ENCODE results near the gene LAMA3. TPM values are rescaled to one million over a fixed set of nuclear protein-coding genes. Genes with fewer than 3 reads are reported as not detected.

Gene LAMA3
- total and polyA plus RNA-seq, 5 donors: 1.7 to 5.4 (median 4.2) TPM

DNA sequence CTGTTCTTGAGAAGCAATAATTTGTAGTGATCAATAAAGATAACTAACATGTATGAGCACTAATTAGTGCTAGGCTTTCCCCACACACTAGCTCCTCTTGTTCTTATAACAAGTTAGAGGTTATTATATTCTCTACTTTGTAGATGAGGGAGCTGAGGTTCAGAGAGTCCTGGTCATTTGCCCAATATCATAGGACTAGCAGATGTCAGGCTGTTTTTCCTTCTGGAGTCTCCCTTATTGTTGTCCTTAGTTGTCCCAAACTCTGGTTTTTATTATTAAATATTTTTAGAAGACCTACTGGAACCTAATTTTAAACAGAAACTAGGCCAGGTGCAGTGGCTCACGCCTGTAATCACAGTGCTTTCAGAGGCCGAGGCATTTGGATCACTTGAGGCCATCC, 308.8 kb downstream of the LAMA3 start:
- no peaks in the 10 kb centered on the region for H3K27me3 ChIP-seq (ENCODE audit: control insufficient read depth, insufficient read depth)
- ATAC-seq: no peak
- no peaks in the 10 kb centered on the region for H3K4me1 ChIP-seq (ENCODE audit: control insufficient read depth, insufficient read depth, low read length)
- no peak overlapping the region for H3K4me3 ChIP-seq (ENCODE audit: low read length)
- no peak for DNase-seq
- H3K9me3 ChIP-seq (ENCODE audit: control insufficient read depth, low read length): no peaks in the 10 kb centered on the region
- intact Hi-C loops (cut with DNase I): no loop called here
- no peak overlapping the region for H3K27ac ChIP-seq (ENCODE audit: low read length)
- WGBS: 71% methylated on average over 2 of the region's 2 CpGs

DNA sequence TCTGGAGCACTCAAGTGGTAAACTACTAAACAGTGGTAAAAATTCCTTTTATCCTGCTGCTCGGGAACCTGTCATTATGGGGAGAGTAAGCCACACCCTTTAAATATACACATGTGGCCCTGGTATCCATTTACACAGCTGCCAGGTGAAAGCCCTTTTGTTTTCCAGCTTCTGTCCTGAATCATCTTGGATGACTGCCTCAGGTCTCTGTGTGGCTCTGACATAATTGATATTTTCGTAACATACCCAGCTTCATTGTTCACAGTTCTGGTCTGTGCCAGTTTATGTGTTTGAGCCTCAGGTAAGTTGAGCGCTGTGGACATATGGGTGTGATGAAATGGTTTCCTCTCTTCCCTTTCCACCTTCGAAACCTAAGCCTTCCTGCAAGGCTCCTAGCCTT, 309.6 kb downstream of the LAMA3 start:
- intact Hi-C loops (cut with DNase I): no loop called here
- H3K4me1 ChIP-seq (ENCODE audit: control insufficient read depth, insufficient read depth, low read length): no peaks in the 10 kb centered on the region
- no peak overlapping the region for H3K4me3 ChIP-seq (ENCODE audit: low read length)
- H3K27me3 ChIP-seq (ENCODE audit: control insufficient read depth, insufficient read depth): no peaks in the 10 kb centered on the region
- DNase-seq (no peak), ATAC-seq (no peak)
- 45% methylated on average over 4 of the region's 4 CpGs for WGBS
- no peak overlapping the region for H3K27ac ChIP-seq (ENCODE audit: low read length)
- H3K9me3 ChIP-seq (ENCODE audit: control insufficient read depth, low read length): no peaks in the 10 kb centered on the region

DNA sequence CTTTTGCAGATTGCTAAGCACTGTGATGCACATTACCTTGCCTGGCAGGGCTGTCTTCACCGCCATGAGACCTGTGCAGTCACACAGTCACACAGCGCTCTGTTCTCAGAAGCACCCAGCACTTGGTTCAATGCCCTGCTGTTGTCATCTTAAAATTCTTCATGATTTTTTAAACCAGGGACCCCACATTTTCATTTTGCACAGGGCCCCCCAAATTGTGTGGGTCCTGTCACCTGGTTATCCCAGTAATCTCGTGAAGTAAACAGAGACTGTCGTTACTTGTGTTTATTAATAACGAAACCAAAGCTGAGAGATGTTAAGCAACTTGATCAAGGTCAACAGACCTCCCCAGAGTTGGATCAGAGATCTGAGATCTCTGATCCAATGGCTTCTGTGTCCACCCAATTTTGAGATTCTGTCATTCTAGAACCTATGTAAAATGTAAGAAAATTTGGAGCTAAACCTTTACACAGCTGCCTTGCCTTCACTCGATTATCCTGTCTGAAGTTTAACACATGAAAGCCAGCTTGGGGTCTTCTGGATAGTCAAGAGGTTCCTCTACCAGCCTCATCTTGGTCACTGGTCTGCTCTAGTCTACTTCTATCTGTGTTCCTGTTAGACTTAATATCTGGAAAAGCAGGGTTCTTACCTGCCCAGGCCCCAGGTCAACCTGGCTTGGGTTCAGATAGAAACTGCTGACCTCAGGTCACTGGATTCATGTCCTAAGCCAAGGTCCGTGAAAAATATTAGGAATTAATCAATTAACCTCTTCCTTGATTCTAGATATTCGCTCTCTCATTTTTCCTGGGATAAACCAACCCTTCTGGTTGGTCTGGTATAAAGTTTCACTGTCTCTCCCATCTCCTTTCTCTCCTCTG, 311.6 kb downstream of the LAMA3 start:
- DNase-seq: no peak
- no peaks in the 10 kb centered on the region for H3K4me1 ChIP-seq (ENCODE audit: control insufficient read depth, insufficient read depth, low read length)
- H3K4me3 ChIP-seq (ENCODE audit: low read length): no peak overlapping the region
- no peak overlapping the region for H3K27ac ChIP-seq (ENCODE audit: low read length)
- 93% methylated on average over 8 of the region's 8 CpGs for WGBS
- no peaks in the 10 kb centered on the region for H3K9me3 ChIP-seq (ENCODE audit: control insufficient read depth, low read length)
- no peaks in the 10 kb centered on the region for H3K27me3 ChIP-seq (ENCODE audit: control insufficient read depth, insufficient read depth)
- no peak for ATAC-seq
- intact Hi-C loops (cut with DNase I): no loop called here

DNA sequence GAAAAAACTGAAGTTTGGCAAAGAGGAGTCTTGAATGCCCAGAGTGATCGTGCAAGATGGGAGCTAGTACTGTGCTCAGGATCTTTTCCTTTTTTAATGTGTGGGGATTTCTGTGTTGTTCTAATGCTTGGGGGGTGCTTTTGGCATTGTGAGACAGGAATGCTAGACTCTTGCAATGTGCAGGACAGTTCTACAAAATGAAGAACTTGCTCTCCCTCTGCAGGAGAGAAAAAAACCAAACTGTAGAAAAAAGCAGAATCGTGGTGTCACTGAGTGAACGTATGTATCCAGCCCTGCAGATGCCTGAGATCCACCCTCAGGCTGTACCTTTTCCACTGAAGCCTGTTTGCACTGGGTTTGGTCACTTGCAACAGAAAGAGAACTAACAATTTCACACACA, 313.2 kb downstream of the LAMA3 start:
- no peaks in the 10 kb centered on the region for H3K4me1 ChIP-seq (ENCODE audit: control insufficient read depth, insufficient read depth, low read length)
- no peak for ATAC-seq
- no peak overlapping the region for H3K27ac ChIP-seq (ENCODE audit: low read length)
- WGBS: 65% methylated on average over 3 of the region's 3 CpGs
- intact Hi-C loops (cut with DNase I): no loop called here
- no peaks in the 10 kb centered on the region for H3K27me3 ChIP-seq (ENCODE audit: control insufficient read depth, insufficient read depth)
- no peak for DNase-seq
- H3K4me3 ChIP-seq (ENCODE audit: low read length): no peak overlapping the region
- no peaks in the 10 kb centered on the region for H3K9me3 ChIP-seq (ENCODE audit: control insufficient read depth, low read length)

DNA sequence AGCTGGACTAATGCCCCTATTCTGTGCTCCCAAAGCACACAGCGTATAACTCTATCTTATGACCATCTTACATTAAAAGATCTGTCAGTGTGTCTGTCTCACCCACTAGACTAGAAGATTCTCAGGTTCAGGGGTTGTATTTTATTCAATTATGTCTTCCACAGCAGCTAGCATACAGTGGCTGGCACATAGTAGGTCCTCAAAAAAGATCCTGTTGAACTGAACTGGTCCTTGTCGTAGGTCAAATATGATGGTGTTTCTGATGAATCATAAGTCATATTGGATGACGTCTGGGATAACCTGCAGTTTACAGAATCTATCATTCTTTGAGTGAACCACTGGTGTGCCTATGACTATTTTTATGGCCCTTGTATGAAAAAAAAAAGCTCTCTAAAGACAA, 314.0 kb downstream of the LAMA3 start:
- intact Hi-C loops (cut with DNase I): no loop called here
- H3K27me3 ChIP-seq (ENCODE audit: control insufficient read depth, insufficient read depth): no peaks in the 10 kb centered on the region
- DNase-seq (no peak), ATAC-seq (no peak)
- H3K4me3 ChIP-seq (ENCODE audit: low read length): no peak overlapping the region
- H3K9me3 ChIP-seq (ENCODE audit: control insufficient read depth, low read length): no peaks in the 10 kb centered on the region
- H3K27ac ChIP-seq (ENCODE audit: low read length): no peak overlapping the region
- H3K4me1 ChIP-seq (ENCODE audit: control insufficient read depth, insufficient read depth, low read length): no peaks in the 10 kb centered on the region
- WGBS: 90% methylated on average over 3 of the region's 3 CpGs

DNA sequence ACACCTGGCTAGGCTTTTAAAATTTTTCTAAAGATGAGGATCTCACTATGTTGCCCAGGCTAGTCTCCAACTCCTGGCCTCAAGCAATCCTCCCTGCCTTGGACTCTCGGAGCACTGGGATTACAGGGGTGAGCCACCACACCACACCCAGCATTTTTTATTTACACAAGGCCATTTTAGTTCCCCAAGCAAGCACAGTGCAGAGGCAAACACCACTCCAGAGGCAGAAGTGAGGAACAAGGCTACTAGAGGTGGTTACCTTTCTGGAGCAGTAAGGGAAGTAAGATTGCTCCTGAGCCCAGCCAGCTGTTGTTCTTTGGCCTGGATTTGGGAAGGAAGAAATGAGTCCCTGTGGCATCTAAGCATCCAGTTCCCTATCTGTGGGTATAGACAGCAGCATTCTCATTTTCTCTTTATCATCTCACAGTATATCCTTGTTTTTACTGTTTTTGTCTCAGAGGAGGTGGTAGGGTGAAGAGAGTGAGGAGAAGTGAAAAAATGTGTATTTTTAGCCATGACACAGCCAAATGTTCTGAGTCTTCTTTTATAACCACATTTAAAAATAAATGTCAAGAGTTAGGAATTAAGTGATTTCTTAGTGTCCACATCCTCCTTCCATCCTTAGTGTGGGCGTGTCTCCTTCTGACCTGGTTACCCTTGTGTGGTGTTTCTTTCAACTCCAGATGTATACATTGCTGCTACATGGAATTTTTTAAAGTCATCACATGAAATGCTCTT, 314.8 kb downstream of the LAMA3 start:
- 92% methylated on average over 2 of the region's 2 CpGs for WGBS
- ATAC-seq (no peak), DNase-seq (no peak)
- no peaks in the 10 kb centered on the region for H3K27me3 ChIP-seq (ENCODE audit: control insufficient read depth, insufficient read depth)
- no peaks in the 10 kb centered on the region for H3K4me1 ChIP-seq (ENCODE audit: control insufficient read depth, insufficient read depth, low read length)
- H3K4me3 ChIP-seq (ENCODE audit: low read length): no peak overlapping the region
- H3K27ac ChIP-seq (ENCODE audit: low read length): no peak overlapping the region
- intact Hi-C loops (cut with DNase I): no loop called here
- H3K9me3 ChIP-seq (ENCODE audit: control insufficient read depth, low read length): no peaks in the 10 kb centered on the region

Other genes starting within 250 kb of the LAMA3 start
- gene RIOK3, start 236.2 kb upstream of the LAMA3 start, total RNA-seq: 10 to 100 TPM; 49.0 to 52.3 (median 50.8) TPM
- 31.3 TPM for gene RIOK3, start 236.2 kb upstream of the LAMA3 start, polyA plus RNA-seq
- gene RMC1, start 185.9 kb upstream of the LAMA3 start, total RNA-seq: 10 to 100 TPM; 12.2 to 14.6 (median 13.8) TPM
- 17.6 TPM for gene RMC1, start 185.9 kb upstream of the LAMA3 start, polyA plus RNA-seq
- 10 to 100 TPM; 13.4 to 22.1 (median 15.7) TPM for gene NPC1, start 102.9 kb upstream of the LAMA3 start, total RNA-seq
- gene NPC1, start 102.9 kb upstream of the LAMA3 start, polyA plus RNA-seq: 12.8 TPM
- 1 to 10 TPM; 3.1 to 3.9 (median 3.4) TPM for gene ANKRD29, start 26.5 kb upstream of the LAMA3 start, total RNA-seq
- 3.2 TPM for gene ANKRD29, start 26.5 kb upstream of the LAMA3 start, polyA plus RNA-seq

Data from right cardiac atrium (tissue), 5 donors.